H1 (cell line): ENCODE measurements around the gene PPP2R2C.

Experiments
- CHD2 ChIP-seq: IDR thresholded peaks from 2 replicates; pipeline ENCODE4 v1.6.1; 2012; ENCODE audit warnings: low read length, improper control_type of control experiment
- EP300 ChIP-seq, 2 experiments: IDR thresholded peaks; 1 replicate in 1 of 2; 2 replicates in 1 of 2; pipeline ENCODE4 v1.6.1; 2011 to 2012; ENCODE audit warnings: low read depth in 2 of 2, low read length in 2 of 2, mild to moderate bottlenecking in 2 of 2, borderline replicate concordance in 1 of 2, inconsistent platforms in 1 of 2, moderate library complexity in 1 of 2
- TF ChIP-seq, protein P1 (sequence below): fragments of 300-600 bp; sonication (generic); IDR thresholded peaks from 2 replicates; pipeline ENCODE4 v1.7.1; 2012; ENCODE audit warnings: low read length, moderate library complexity, mild to moderate bottlenecking, inconsistent platforms; ENCODE audit not compliant: insufficient replicate concordance

DNA sequence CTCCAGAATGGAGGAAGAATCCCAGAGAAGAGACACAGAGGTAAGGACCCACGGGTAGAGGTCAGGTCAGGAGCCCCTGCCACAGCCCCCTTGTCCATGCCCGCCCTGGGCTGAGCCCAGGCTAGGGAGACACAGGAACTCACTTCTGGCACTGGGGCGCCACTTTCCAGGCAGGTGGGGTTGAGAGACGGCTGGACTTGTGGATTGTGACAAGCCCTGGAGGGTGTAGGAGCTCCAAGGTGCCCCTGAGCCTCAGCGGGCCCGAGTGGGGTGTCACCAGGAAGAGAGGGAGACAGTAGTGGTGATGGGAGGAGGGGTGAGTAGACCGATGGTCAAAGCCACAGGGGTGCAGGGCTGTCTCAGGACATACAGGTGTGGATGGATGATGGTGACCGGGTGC lies 143.9 kb downstream of the PPP2R2C start:
- TF ChIP-seq CHD2 (no peak), EP300 (IDR thresholded peaks at IDR 0.05; ENCODE audit: borderline replicate concordance in 1 of 2, low read depth in 2 of 2, low read length in 2 of 2) (no peak)
- TF ChIP-seq, protein P1, sequence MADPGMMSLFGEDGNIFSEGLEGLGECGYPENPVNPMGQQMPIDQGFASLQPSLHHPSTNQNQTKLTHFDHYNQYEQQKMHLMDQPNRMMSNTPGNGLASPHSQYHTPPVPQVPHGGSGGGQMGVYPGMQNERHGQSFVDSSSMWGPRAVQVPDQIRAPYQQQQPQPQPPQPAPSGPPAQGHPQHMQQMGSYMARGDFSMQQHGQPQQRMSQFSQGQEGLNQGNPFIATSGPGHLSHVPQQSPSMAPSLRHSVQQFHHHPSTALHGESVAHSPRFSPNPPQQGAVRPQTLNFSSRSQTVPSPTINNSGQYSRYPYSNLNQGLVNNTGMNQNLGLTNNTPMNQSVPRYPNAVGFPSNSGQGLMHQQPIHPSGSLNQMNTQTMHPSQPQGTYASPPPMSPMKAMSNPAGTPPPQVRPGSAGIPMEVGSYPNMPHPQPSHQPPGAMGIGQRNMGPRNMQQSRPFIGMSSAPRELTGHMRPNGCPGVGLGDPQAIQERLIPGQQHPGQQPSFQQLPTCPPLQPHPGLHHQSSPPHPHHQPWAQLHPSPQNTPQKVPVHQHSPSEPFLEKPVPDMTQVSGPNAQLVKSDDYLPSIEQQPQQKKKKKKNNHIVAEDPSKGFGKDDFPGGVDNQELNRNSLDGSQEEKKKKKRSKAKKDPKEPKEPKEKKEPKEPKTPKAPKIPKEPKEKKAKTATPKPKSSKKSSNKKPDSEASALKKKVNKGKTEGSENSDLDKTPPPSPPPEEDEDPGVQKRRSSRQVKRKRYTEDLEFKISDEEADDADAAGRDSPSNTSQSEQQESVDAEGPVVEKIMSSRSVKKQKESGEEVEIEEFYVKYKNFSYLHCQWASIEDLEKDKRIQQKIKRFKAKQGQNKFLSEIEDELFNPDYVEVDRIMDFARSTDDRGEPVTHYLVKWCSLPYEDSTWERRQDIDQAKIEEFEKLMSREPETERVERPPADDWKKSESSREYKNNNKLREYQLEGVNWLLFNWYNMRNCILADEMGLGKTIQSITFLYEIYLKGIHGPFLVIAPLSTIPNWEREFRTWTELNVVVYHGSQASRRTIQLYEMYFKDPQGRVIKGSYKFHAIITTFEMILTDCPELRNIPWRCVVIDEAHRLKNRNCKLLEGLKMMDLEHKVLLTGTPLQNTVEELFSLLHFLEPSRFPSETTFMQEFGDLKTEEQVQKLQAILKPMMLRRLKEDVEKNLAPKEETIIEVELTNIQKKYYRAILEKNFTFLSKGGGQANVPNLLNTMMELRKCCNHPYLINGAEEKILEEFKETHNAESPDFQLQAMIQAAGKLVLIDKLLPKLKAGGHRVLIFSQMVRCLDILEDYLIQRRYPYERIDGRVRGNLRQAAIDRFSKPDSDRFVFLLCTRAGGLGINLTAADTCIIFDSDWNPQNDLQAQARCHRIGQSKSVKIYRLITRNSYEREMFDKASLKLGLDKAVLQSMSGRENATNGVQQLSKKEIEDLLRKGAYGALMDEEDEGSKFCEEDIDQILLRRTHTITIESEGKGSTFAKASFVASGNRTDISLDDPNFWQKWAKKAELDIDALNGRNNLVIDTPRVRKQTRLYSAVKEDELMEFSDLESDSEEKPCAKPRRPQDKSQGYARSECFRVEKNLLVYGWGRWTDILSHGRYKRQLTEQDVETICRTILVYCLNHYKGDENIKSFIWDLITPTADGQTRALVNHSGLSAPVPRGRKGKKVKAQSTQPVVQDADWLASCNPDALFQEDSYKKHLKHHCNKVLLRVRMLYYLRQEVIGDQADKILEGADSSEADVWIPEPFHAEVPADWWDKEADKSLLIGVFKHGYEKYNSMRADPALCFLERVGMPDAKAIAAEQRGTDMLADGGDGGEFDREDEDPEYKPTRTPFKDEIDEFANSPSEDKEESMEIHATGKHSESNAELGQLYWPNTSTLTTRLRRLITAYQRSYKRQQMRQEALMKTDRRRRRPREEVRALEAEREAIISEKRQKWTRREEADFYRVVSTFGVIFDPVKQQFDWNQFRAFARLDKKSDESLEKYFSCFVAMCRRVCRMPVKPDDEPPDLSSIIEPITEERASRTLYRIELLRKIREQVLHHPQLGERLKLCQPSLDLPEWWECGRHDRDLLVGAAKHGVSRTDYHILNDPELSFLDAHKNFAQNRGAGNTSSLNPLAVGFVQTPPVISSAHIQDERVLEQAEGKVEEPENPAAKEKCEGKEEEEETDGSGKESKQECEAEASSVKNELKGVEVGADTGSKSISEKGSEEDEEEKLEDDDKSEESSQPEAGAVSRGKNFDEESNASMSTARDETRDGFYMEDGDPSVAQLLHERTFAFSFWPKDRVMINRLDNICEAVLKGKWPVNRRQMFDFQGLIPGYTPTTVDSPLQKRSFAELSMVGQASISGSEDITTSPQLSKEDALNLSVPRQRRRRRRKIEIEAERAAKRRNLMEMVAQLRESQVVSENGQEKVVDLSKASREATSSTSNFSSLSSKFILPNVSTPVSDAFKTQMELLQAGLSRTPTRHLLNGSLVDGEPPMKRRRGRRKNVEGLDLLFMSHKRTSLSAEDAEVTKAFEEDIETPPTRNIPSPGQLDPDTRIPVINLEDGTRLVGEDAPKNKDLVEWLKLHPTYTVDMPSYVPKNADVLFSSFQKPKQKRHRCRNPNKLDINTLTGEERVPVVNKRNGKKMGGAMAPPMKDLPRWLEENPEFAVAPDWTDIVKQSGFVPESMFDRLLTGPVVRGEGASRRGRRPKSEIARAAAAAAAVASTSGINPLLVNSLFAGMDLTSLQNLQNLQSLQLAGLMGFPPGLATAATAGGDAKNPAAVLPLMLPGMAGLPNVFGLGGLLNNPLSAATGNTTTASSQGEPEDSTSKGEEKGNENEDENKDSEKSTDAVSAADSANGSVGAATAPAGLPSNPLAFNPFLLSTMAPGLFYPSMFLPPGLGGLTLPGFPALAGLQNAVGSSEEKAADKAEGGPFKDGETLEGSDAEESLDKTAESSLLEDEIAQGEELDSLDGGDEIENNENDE: no peak
